ENCODE measurements around the gene GSE1.

GRCh38 chr16:85659336-85659735, 46.2 kb downstream of the GSE1 start:
- TF ChIP-seq, protein P1, sequence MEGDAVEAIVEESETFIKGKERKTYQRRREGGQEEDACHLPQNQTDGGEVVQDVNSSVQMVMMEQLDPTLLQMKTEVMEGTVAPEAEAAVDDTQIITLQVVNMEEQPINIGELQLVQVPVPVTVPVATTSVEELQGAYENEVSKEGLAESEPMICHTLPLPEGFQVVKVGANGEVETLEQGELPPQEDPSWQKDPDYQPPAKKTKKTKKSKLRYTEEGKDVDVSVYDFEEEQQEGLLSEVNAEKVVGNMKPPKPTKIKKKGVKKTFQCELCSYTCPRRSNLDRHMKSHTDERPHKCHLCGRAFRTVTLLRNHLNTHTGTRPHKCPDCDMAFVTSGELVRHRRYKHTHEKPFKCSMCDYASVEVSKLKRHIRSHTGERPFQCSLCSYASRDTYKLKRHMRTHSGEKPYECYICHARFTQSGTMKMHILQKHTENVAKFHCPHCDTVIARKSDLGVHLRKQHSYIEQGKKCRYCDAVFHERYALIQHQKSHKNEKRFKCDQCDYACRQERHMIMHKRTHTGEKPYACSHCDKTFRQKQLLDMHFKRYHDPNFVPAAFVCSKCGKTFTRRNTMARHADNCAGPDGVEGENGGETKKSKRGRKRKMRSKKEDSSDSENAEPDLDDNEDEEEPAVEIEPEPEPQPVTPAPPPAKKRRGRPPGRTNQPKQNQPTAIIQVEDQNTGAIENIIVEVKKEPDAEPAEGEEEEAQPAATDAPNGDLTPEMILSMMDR (optimal IDR thresholded peaks at IDR 0.05 in 1 of 3, IDR thresholded peaks at IDR 0.05 in 1 of 3, conservative IDR thresholded peaks at IDR 0.05 in 1 of 3; ENCODE audit: extremely low read depth in 1 of 3, insufficient read depth in 2 of 3, low read length in 3 of 3), result no peak
- no peak for TF ChIP-seq EZH2 (IDR thresholded peaks at IDR 0.05; ENCODE audit: low read length)

All from keratinocyte (primary cell).